LNCAP (cell line): ENCODE measurements around the gene OPTN.

Source experiments
- TF ChIP-seq, protein P1 (sequence below): fragments of 450-650 bp; IDR thresholded peaks from 2 replicates; pipeline ENCODE4 v1.5.1; 2017; ENCODE audit warnings: mild to moderate bottlenecking

The OPTN gene

DNA sequence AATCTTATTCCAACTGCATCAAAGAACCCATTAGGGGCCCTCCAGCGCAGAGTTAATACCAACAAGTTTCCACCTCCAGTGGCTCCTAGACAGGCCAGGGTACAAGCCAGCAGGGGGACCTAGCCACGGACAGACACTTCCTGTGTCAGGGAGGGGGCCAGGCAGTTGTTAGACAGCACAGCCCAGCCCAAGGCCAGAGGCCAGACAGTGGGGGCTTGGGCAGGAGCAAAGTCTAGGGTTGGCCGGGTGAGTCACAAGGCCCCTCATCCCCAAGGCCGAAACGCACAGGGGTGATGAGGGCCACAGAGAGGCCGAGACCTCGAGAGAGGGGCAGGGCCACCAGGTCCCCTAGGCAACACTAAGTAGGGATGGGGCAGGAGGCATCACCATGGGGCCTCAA, 19.3 kb upstream of the OPTN start:
- TF ChIP-seq, protein P1, sequence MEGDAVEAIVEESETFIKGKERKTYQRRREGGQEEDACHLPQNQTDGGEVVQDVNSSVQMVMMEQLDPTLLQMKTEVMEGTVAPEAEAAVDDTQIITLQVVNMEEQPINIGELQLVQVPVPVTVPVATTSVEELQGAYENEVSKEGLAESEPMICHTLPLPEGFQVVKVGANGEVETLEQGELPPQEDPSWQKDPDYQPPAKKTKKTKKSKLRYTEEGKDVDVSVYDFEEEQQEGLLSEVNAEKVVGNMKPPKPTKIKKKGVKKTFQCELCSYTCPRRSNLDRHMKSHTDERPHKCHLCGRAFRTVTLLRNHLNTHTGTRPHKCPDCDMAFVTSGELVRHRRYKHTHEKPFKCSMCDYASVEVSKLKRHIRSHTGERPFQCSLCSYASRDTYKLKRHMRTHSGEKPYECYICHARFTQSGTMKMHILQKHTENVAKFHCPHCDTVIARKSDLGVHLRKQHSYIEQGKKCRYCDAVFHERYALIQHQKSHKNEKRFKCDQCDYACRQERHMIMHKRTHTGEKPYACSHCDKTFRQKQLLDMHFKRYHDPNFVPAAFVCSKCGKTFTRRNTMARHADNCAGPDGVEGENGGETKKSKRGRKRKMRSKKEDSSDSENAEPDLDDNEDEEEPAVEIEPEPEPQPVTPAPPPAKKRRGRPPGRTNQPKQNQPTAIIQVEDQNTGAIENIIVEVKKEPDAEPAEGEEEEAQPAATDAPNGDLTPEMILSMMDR = no peak

DNA sequence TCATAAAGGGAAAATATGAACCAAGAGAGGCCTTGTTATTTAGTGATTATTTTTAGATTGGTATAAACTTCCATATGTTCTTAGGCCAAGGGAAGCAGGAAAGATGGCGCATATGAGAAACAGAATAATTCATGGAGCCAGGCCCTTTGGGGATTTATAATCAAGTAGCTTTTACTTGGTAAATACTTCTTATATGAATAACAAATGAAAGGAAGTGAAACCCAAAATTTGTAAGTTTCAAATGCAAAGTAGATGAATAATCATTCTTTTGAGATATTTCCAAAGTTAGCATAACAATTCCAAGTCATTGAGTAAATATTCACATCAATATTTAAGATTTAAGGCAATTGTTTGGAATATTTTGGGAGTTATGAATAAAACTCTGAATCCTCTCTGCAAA, 13.9 kb upstream of the OPTN start:
- TF ChIP-seq, protein P1 = no peak

DNA sequence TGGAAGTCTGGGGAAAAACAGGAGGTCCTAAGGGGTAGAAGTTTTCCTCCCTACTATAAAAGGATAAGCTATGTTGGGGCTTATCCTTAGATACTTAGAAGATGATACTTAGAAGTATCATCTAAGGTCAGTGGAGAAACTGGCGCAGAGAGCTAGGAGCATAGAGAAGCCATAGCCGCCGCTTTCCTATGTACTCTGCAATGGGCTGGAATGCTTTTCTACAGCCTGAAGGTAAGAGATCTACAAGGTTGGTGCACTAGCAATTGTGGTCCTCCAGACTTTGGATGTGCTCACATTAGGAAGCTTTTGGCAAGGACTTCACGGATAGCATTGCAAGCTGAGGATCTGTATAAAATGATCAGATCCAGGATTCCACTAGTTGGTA, 12.4 kb upstream of the OPTN start:
- TF ChIP-seq, protein P1 = no peak

DNA sequence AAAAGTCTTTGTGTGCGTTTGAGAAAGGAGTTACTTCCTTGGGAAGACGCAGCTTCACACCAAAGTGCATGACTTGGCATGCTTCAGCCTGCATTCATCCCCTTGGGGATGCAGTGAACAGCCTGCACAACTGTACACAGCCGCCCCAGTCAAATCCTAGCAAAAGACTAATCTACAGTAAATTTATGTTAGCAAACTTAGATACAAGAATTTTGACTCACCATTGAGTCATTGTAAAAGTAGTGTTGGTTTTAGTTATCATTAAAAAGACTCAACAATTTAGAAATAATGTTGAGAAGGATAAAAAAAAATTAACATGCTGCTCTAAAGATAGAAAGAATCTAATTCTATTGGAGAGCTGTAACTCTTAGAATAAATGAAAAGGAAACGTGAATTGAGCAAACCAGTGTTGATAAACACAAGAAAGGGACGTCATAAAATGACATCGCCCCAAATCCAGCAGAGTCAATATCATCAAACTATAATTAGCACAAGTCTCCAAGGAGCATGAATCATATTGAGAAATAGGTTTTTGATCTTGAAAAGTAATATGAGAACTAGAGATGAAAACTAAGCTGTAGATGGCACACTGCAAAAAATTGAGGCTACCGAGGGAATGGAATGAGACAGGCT, 11.9 kb upstream of the OPTN start:
- TF ChIP-seq, protein P1 = no peak

DNA sequence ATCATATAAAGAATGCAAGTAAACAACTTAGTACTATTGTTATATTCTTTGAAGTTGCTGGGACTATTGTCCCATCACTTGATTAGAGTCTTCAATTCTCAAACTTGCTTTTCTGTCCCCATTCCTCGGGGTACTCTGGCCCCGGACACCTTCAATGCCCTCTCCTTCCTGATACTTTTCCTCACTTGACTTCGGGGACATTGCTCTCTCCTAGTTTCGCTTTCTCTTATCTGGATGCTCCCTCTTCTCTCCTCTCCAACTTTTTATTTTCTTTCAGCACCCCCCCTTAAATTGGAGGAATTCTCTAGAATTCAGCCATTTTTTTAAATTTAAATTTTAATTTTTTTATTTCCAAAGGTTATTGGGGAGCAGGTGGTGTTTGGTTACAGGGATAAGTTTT, 10.6 kb upstream of the OPTN start:
- TF ChIP-seq, protein P1 = no peak

DNA sequence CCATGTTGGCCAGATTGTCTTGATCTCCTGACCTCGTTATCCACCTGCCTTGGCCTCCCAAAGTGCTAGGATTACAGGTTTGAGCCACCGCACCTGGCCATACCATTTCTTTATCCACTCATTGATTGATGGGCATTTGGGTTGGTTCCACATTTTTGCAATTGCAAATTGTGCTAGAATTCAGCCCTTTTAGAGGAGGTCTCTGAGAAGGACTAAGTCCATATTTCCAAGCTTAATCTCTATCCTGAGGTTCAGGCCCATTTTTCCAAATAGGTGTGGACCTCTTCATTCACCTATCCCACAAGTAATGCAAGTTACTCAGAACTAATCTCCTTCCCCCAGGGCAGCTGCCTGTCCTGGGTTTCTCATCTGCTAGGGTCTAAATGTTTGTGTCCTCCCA, 9.7 kb upstream of the OPTN start:
- TF ChIP-seq, protein P1 = no peak

DNA sequence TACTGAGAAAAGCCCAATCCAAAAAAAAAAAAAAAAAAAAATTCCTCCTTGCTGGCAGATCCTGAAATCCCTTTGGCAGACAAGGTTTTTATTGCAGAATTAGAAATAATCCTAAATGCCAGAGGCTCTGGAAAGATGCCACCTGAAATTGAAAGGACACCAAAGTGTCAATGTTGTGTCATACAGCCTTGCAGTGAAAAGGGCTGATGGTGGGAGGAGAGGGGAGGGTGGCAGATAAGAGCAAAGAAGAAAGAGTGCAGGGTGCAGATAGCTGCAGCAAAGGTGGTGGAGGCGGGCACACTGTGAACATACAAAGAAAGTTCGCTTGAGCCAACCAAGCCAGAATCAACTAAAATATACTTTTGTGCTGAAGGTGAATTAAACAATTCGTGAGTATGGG, 8.2 kb upstream of the OPTN start:
- TF ChIP-seq, protein P1 = no peak
